ENCODE measurements around the gene TMBIM4. TPM values are rescaled to one million over a fixed set of nuclear protein-coding genes. Genes with fewer than 3 reads are reported as not detected.

The TMBIM4 gene
- total RNA-seq, 1 experiment from 2014 or later: 18.4 TPM

DNA sequence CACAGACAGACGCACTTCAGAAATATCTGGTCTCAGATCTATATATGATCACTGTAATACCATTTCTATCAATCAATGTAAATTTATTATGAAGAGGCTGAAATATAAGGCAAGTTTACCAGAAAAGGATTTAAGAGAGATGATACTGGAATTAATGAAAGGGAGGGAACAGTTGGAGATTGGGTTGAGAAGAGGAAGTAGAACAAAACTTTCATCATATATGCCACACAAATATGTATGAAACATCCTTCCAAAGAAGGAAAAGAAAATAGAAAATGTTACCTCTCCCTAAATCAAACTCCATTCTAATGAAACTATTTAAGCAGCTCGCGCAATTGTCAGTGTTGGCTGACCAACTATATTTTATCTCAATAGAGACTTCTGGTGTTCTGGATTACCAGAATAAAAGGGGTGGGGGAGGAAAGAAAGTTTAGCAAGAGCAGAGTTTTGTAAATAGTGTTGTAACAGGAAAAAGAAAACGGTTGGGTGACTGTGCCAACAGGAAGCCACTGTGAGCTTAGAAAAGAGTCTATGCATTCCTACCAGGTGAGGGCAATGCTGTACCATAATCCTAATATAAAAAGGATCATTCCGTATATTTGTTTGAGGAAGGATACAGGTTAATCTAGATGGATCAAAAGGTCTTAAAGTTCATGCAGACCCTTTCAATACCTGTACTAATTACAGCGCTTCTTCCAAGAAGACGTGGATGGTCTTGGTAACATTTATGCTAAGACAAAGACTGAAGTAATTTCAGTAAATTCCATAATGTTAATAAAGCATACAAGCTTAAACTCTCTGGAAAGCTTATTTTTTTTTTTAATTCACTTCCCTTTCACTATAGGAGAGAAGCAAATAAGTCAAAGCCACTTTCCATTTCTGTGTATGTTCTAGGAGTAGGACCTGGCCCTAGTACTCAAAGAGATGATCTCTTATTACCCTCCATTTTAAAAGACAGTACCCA, 24.7 kb downstream of the TMBIM4 start:
- Histone ChIP-seq H3T11ph (ENCODE audit: low read length) (no peak overlapping the region), H3K27me3 (ENCODE audit: insufficient read depth, low read length) (no peaks in the 10 kb centered on the region), H4K91ac (ENCODE audit: insufficient read length, low read depth, low read length) (no peak overlapping the region), H3K4me1 (ENCODE audit: insufficient read depth, low read length) (no peaks in the 10 kb centered on the region), H3K23ac (ENCODE audit: insufficient read length, low read depth, low read length) (no peak overlapping the region), H2AFZ (ENCODE audit: low read length) (no peak overlapping the region), H2BK15ac (ENCODE audit: low read depth, low read length) (no peak overlapping the region), H3K79me2 (ENCODE audit: insufficient read depth, low read length) (no peaks in the 10 kb centered on the region), H3K9ac (ENCODE audit: extremely low read depth, insufficient read length, low read length) (no peak overlapping the region), H2AK5ac (ENCODE audit: insufficient read length, low read length) (no peak overlapping the region), H3K4me2 (ENCODE audit: insufficient read depth, insufficient read length, low read length) (no peak overlapping the region), H2BK20ac (ENCODE audit: low read depth, low read length, poor library complexity, severe bottlenecking) (no peak overlapping the region), H4K8ac (replicated peaks; ENCODE audit: insufficient read length, low read depth, low read length) (no peak overlapping the region), H4K5ac (ENCODE audit: insufficient read length, low read depth, low read length) (no peak overlapping the region), H3K9me3 (ENCODE audit: control insufficient read depth, low read depth, low read length) (no peaks in the 10 kb centered on the region), H4K20me1 (ENCODE audit: control insufficient read depth, insufficient read depth, insufficient read length) (no peaks in the 10 kb centered on the region), H3K18ac (ENCODE audit: insufficient read length, low read depth, low read length) (no peak overlapping the region), H2BK12ac (ENCODE audit: insufficient read length, low read depth, low read length) (no peak overlapping the region), H3K23me2 (ENCODE audit: insufficient read length, low read depth, low read length, poor library complexity, severe bottlenecking) (no peaks in the 10 kb centered on the region), H2BK5ac (ENCODE audit: insufficient read length, low read length) (no peak overlapping the region), H2BK120ac (ENCODE audit: low read depth, low read length, poor library complexity, severe bottlenecking) (no peak overlapping the region), H3K56ac (ENCODE audit: insufficient read length, low read depth, low read length) (no peak overlapping the region), H3K27ac (ENCODE audit: insufficient read length, low read depth, low read length) (no peak overlapping the region), H3K79me1 (ENCODE audit: insufficient read depth, low read depth, low read length, poor library complexity, severe bottlenecking) (no peaks in the 10 kb centered on the region), H3K4ac (ENCODE audit: low read depth, low read length) (no peak overlapping the region), H3K14ac (ENCODE audit: insufficient read depth, low read length) (no peak overlapping the region)
- TF ChIP-seq, protein P1, sequence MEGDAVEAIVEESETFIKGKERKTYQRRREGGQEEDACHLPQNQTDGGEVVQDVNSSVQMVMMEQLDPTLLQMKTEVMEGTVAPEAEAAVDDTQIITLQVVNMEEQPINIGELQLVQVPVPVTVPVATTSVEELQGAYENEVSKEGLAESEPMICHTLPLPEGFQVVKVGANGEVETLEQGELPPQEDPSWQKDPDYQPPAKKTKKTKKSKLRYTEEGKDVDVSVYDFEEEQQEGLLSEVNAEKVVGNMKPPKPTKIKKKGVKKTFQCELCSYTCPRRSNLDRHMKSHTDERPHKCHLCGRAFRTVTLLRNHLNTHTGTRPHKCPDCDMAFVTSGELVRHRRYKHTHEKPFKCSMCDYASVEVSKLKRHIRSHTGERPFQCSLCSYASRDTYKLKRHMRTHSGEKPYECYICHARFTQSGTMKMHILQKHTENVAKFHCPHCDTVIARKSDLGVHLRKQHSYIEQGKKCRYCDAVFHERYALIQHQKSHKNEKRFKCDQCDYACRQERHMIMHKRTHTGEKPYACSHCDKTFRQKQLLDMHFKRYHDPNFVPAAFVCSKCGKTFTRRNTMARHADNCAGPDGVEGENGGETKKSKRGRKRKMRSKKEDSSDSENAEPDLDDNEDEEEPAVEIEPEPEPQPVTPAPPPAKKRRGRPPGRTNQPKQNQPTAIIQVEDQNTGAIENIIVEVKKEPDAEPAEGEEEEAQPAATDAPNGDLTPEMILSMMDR (conservative IDR thresholded peaks at IDR 0.05): peak; percentile 83
- Mint-ChIP-seq H3K4me1 (peaks cover 5% of the 10 kb centered on the region in 2 experiments), H3K36me3 (ENCODE audit: insufficient read depth in 1 of 3, low read depth in 3 of 3) (peaks cover 10 to 29% (median 23%) of the 10 kb centered on the region in 3 experiments), H3K27ac (peak overlapping the region in 2 of 3 experiments; percentile 91 to 96; a peak in 3 of 7 replicates), H3K9me3 (peaks cover 18 to 20% of the 10 kb centered on the region in 2 experiments), H3K27me3 (ENCODE audit: low read depth) (peaks cover 2% of the 10 kb centered on the region), H3K4me3 (no peak overlapping the region)
- DNase-seq: no peak
- no CpG with 5 or more reads among the region's 7 CpGs for WGBS (ENCODE audit: extremely low coverage, insufficient read length, low lambda C conversion rate)
